ENCODE results near the gene THUMPD3. TPM values are rescaled to one million over a fixed set of nuclear protein-coding genes. Genes with fewer than 3 reads are reported as not detected.

Gene THUMPD3
- total RNA-seq, 1 experiment from 2014 or later = 22.1 TPM

DNA sequence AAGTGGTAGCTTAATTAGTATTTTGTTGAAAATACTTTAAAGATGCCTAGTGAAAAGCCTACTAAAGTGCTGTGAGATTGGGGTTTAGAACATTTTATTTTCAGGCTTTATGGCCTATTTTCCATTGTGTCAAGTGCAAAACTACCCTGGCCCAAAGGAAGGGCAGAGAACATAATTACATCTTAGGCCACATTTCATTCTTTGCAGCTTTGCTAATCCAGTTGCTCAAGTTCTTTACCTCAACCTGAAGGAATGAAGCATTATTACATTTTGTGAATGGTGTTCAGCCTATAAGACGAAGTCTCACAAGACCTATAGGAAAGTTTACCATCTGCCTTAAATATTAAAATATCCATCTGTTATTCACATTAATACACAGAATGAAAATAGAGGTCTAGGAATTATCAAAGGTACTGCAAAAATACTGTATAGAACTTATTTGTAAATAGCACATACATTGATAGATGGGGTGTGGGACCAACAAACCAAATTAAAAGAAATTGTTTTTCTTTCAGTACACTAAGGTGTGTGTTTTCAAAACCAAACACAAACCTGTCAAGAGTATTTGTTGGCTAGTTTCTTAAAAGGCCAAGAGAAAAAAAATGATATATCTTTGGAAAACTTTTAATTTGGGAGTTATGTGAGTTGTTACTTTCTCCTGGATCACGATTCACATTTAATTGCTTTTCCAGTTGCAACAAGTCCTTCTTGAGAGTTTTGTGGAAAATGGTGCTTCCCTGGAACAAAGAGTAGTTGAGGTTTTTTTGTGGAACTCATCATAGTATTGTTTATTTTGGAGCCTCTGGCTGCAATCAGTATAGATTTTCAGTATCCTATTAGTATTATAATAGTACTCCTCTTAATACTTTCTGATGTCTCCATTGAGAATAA, 22.6 kb downstream of the THUMPD3 start:
- DNase-seq = no peak
- Histone ChIP-seq H3K4me3 (ENCODE audit: insufficient read depth, low read depth, low read length) (no peak overlapping the region), H3K36me3 (replicated peaks; ENCODE audit: control insufficient read depth, insufficient read depth, low read length) (peaks cover 30% of the 10 kb centered on the region), H3K27me3 (ENCODE audit: control insufficient read depth, insufficient read depth, low read length) (no peaks in the 10 kb centered on the region)

DNA sequence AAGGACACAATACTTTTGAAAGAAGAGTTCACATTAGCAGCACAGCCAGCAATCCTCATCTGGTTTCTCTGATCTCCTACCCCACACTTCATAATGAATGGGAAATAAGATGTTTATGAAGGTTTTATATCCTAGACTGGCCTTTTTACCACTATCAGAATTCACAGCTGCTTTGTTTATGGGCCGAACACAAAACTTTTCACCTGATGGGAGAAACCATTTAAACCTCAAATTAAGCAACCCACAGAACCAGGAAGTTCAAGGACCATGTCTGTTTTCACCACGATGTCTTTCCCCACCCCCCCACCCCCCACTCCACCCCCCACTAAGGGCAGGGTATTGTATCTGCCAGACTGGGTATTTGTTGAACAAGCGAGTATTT, 23.2 kb downstream of the THUMPD3 start:
- H3K4me3 ChIP-seq (ENCODE audit: insufficient read depth, low read depth, low read length) = no peak overlapping the region
- H3K36me3 ChIP-seq (replicated peaks; ENCODE audit: control insufficient read depth, insufficient read depth, low read length) = peaks cover 36% of the 10 kb centered on the region
- H3K27me3 ChIP-seq (ENCODE audit: control insufficient read depth, insufficient read depth, low read length) = no peaks in the 10 kb centered on the region
- no peak for DNase-seq

DNA sequence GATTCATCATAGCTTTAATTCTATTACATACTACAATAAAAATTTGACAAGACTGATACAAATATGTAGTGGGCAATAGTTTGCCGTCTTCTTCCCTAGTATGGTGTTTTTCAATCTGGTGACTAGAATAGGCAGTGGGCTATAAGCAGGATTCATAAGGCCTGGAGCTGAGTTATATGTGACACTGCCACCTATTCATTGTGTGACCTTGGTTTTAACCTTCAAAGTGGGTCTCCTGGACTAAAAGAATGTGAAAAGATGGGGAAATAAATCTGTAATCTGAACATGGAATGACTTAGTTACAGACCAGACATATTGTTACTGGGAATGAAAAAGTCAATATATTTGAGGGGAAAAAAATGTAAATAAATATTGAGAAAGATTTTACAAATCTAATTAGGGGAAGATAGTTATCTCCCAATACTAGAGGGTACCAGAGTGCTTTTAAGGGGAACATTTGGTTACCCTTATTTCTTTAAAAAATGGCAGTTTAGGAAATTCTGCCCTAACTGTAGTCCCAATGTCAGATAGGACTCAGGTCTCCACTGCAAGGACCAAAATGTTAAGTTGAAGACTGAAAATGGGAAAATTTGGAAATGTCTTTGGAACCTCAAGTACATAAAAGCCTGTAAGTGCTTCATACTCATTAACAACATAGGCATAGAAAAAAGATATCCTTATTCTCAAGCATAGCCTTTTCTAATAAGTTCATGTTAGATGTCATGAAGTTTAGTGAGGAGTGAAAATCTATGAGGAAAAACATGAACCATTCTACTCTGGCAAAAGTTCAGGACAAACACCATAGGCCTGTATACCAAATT, 23.9 kb downstream of the THUMPD3 start:
- Histone ChIP-seq H3K36me3 (replicated peaks; ENCODE audit: control insufficient read depth, insufficient read depth, low read length) (peaks cover 39% of the 10 kb centered on the region), H3K27me3 (ENCODE audit: control insufficient read depth, insufficient read depth, low read length) (no peaks in the 10 kb centered on the region), H3K4me3 (ENCODE audit: insufficient read depth, low read depth, low read length) (no peak overlapping the region)
- DNase-seq = no peak

DNA sequence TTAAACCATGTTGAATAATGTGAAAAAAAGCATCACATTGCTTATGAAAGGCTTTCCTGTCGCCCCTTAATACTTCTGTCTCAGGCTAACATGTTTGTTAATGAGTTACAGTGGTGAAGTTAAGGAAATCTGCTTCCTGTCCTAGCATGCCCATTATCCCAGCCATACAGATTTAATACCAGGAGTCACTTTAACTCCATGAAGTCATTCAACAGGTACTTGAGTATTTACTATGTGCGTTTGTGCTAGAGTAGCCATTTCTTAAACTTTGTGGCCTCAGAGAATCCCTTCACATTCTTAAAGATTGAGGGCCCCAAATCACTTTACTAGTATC, 24.4 kb downstream of the THUMPD3 start:
- H3K27me3 ChIP-seq (ENCODE audit: control insufficient read depth, insufficient read depth, low read length) = no peaks in the 10 kb centered on the region
- H3K4me3 ChIP-seq (ENCODE audit: insufficient read depth, low read depth, low read length) = no peak overlapping the region
- no peak for DNase-seq
- peaks cover 39% of the 10 kb centered on the region for H3K36me3 ChIP-seq (replicated peaks; ENCODE audit: control insufficient read depth, insufficient read depth, low read length)

DNA sequence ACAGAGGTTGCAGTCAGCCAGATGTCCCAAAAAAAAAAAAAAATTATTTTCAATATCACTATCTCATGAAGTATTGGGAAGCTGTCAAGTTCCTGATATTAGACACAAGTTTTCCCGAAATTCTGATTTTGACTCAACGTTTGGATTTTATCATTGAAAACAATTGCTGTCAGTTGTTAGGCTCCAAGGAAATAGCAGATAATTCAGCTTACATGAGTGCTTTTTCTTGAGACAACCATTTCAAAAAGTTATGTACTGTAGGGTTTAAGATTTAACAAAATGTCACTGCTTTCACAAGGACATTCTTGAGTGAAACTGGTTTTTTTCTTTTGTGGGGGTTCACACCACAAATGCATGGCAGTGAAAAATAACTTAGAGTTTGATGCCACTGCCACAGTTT, 25.3 kb downstream of the THUMPD3 start:
- DNase-seq = no peak
- Histone ChIP-seq H3K36me3 (replicated peaks; ENCODE audit: control insufficient read depth, insufficient read depth, low read length) (peaks cover 40% of the 10 kb centered on the region), H3K27me3 (ENCODE audit: control insufficient read depth, insufficient read depth, low read length) (no peaks in the 10 kb centered on the region), H3K4me3 (ENCODE audit: insufficient read depth, low read depth, low read length) (no peak overlapping the region)

DNA sequence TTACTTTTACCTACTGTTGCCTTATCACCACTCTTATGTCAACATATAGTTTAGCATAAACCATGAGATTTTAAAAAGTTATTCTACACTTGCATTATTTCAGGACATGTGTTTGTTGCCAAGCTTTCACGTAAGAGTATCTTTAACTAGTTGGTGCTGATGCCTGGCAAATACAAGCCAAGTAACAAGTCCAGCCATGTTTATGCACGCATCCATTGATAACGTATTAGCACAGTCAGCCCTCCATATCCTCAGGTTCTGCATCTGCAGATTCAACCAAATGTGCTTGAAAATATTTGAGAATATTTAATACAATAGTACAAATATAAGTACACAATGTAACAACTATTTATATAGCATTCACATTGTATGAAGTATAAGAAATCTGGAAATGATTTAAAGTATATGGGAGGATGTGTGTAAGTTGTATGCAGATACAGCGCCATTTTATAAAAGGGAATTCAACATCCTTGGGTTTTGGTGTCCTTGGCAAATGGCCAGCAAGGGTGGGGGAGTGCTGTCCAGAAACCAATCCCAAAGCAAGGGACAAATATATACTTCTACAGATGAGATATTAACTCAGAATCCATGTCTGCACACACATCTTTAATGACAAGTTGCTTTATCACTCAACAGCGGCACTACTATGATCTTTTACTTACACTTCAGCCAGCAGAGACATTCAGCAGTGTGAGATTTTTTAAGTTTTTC, 25.9 kb downstream of the THUMPD3 start:
- H3K36me3 ChIP-seq (replicated peaks; ENCODE audit: control insufficient read depth, insufficient read depth, low read length) = peaks cover 40% of the 10 kb centered on the region

DNA sequence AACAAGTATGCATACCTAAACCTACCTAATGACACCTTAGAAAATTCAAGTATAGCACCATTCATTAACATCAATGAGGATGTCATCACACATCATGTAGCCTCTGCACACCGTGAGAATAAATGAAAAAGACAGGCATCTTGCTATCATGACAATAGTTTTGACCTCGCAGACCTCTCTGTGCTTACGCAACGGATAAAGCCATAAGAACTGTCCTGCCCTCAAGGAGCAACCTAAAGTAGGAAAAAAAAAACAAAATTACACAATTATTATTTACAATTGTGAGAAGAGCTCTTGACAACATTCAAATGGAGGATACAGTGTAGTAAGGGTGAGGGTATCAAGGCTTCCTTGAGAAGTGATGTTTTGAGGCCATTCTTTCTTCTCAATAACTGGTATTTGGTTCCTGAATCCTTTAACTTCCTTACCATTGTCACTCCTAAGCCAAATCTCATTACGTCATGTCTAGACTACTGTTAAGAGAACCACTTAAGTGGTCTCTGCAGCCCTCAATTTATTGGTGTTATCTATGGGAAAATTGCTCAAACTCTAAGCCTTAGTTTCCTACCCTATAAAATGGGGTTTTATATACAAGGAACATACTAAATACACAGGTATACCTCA, 27.5 kb downstream of the THUMPD3 start:
- no peak for DNase-seq
- Histone ChIP-seq H3K36me3 (replicated peaks; ENCODE audit: control insufficient read depth, insufficient read depth, low read length) (peaks cover 41% of the 10 kb centered on the region), H3K27me3 (ENCODE audit: control insufficient read depth, insufficient read depth, low read length) (no peaks in the 10 kb centered on the region), H3K4me3 (ENCODE audit: insufficient read depth, low read depth, low read length) (no peak overlapping the region)

More for the DNA sequence above, 25.9 kb downstream of the THUMPD3 start:
- DNase-seq = no peak
- no peaks in the 10 kb centered on the region for H3K27me3 ChIP-seq (ENCODE audit: control insufficient read depth, insufficient read depth, low read length)
- no peak overlapping the region for H3K4me3 ChIP-seq (ENCODE audit: insufficient read depth, low read depth, low read length)

DNA sequence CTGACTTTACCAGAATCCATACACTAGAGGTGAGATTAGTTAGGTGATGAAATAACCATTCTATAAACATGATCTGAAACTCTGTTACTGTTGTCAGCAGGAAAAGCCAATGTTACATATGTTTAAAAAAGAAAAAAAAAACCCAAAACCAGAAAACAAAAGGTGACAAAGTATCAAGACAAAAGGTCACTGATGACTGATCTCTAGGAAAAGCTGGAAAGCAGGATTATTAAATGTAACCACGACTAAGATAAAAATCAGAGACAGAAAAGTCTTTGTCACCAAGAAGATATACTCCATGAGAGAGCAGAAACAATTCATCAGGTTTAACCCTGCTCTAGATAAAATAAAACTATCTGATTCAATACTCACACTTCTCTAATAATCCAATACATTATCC, 29.2 kb downstream of the THUMPD3 start:
- no peaks in the 10 kb centered on the region for H3K27me3 ChIP-seq (ENCODE audit: control insufficient read depth, insufficient read depth, low read length)
- H3K36me3 ChIP-seq (replicated peaks; ENCODE audit: control insufficient read depth, insufficient read depth, low read length) = peaks cover 41% of the 10 kb centered on the region
- no peak overlapping the region for H3K4me3 ChIP-seq (ENCODE audit: insufficient read depth, low read depth, low read length)
- no peak for DNase-seq

DNA sequence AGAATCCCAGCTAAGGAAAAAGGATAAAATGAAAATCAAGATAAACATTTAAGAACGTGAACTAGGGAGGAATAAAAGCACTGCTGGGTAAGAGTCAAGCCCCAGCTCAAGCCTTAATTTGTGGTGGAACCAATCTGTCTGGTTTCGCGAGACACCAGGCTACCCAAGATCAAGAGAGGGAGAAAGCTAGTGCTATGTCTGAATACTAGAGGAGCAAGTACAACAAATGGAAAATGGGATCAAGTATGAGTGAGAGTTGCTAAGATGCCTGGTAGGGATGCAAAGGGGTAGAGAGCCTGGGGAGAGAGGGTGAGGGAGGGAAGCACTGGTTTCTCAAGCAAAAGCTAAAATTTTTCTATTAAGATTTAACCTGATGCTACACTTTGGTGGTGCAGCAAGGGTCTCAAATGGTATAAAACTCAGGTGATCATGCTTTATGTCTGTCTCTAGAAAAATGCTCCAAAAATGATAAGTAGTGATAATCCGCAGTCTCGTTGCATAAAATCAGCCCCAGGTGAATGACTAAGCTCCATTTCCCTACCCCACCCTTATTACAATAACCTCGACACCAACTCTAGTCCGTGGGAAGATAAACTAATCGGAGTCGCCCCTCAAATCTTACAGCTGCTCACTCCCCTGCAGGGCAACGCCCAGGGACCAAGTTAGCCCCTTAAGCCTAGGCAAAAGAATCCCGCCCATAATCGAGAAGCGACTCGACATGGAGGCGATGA, 32.9 kb downstream of the THUMPD3 start:
- Histone ChIP-seq H3K4me3 (ENCODE audit: insufficient read depth, low read depth, low read length) (peak overlapping the region; percentile 97), H3K36me3 (replicated peaks; ENCODE audit: control insufficient read depth, insufficient read depth, low read length) (peaks cover 18% of the 10 kb centered on the region), H3K27me3 (ENCODE audit: control insufficient read depth, insufficient read depth, low read length) (no peaks in the 10 kb centered on the region)
- no peak for DNase-seq

DNA sequence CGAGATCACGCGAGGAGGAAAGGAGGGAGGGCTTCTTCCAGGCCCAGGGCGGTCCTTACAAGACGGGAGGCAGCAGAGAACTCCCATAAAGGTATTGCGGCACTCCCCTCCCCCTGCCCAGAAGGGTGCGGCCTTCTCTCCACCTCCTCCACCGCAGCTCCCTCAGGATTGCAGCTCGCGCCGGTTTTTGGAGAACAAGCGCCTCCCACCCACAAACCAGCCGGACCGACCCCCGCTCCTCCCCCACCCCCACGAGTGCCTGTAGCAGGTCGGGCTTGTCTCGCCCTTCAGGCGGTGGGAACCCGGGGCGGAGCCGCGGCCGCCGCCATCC, 33.4 kb downstream of the THUMPD3 start:
- DNase-seq = no peak
- no peaks in the 10 kb centered on the region for H3K27me3 ChIP-seq (ENCODE audit: control insufficient read depth, insufficient read depth, low read length)
- peak overlapping the region; percentile 97 for H3K4me3 ChIP-seq (ENCODE audit: insufficient read depth, low read depth, low read length)
- peaks cover 14% of the 10 kb centered on the region for H3K36me3 ChIP-seq (replicated peaks; ENCODE audit: control insufficient read depth, insufficient read depth, low read length)

DNA sequence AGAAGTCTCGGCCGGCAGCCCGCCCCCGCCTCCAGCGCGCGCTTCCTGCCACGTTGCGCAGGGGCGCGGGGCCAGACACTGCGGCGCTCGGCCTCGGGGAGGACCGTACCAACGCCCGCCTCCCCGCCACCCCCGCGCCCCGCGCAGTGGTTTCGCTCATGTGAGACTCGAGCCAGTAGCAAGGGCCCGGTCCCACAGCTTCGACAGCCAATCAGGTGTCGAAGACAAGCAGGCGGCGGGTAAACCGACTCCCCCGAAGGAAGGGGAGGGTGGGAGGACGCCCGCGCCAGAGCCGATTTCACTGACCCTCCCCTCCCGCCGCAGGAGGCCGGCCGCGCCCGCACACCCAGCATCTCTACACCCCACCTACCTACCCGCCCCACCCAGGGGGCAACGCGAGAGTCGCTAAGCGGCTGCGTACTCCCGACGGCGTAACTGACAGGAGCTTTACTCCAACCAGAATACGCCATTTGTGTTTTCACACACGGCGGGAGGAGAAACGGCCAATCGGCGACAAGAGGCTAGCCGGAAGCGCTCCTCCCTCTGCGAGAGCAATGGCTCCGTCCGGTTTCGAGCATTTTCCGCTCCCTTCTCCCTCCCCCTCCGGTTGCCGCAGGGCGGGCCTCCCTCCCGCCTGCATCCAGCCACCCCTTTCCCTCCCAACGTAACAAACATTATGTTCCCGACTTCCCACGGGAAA, 33.9 kb downstream of the THUMPD3 start:
- Histone ChIP-seq H3K4me3 (ENCODE audit: insufficient read depth, low read depth, low read length) (peak overlapping the region; percentile 97), H3K36me3 (replicated peaks; ENCODE audit: control insufficient read depth, insufficient read depth, low read length) (peaks cover 10% of the 10 kb centered on the region), H3K27me3 (ENCODE audit: control insufficient read depth, insufficient read depth, low read length) (no peaks in the 10 kb centered on the region)
- peak; percentile 94 for DNase-seq

DNA sequence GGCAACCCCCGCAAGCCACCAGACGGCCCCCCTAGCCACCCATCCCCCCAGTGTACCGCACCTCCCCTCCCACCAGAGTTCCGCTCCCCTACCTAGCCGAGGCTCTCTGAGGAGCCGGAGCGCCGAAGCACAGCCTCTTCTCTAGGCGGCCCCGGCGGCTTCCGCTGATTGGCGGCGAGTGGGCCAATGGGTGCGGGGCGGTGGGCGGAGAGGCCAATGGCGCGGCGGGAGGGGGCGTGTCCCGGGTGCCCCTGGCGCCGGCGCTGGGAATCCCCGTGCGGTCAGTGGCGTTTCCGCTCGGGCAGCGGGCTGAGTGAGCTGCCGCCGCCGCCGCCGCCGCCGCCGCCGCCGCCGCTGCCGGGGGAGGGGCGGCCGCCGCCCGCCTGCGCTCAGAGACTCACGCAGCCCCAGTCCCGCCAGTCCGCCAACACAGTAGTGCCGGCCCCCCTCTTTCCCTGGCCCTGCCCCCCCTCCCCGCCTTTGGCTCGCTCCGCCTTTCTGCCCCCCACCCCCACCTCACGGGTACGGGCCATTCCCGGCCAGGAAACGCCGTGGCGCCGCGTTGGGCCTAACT, 34.6 kb downstream of the THUMPD3 start, which contains the start of gene SETD5:
SETD5 (plus strand) TSS at position 284 of the 574 bp plus-strand sequence. CDS start 31,324 bp downstream, outside the sequence.
- H3K4me3 ChIP-seq (ENCODE audit: insufficient read depth, low read depth, low read length) = peak within 1 kb of the TSS; percentile 97
- H3K27me3 ChIP-seq (ENCODE audit: control insufficient read depth, insufficient read depth, low read length) = no peaks in the 10 kb centered on the region
- peaks cover 10% of the 10 kb centered on the region for H3K36me3 ChIP-seq (replicated peaks; ENCODE audit: control insufficient read depth, insufficient read depth, low read length)
- DNase-seq = peak; percentile 96
